Neural cell (in vitro differentiated cells): Measurements from ENCODE around the gene ADAMTS16. TPM values are rescaled to one million over a fixed set of nuclear protein-coding genes. Genes with fewer than 3 reads are reported as not detected.

ENCODE experiments used
- H2AFZ ChIP-seq: fragments of 200-600, 300-800 bp; sonication (generic), shearing (Covaris generic); 2 replicates; pipeline ENCODE4 v1.6.0; 2014; ENCODE audit warnings: low read depth, mild to moderate bottlenecking, antibody characterized with exemption, low read length, moderate library complexity
- H3F3A ChIP-seq: fragments of 200-600 bp; shearing (Covaris generic); 2 replicates; pipeline ENCODE4 v1.6.1; 2016; ENCODE audit warnings: mild to moderate bottlenecking, moderate library complexity, mixed read lengths, antibody characterized with exemption, low read length; ENCODE audit not compliant: insufficient read depth, poor library complexity, severe bottlenecking
- H3K27ac ChIP-seq: fragments of 200-600, 300-800 bp; sonication (generic), shearing (Covaris generic); 2 replicates; pipeline ENCODE4 v1.5.1; 2014; ENCODE audit warnings: mild to moderate bottlenecking, low read length, moderate library complexity
- H3K27me3 ChIP-seq: fragments of 300-800, 200-600 bp; sonication (generic), shearing (Covaris generic); 2 replicates; pipeline ENCODE4 v1.6.0; 2014; ENCODE audit warnings: mild to moderate bottlenecking, low read depth, low read length, moderate library complexity; ENCODE audit not compliant: insufficient read depth
- H3K36me3 ChIP-seq: fragments of 300-800, 200-600 bp; sonication (generic), shearing (Covaris generic); 2 replicates; pipeline ENCODE4 v1.5.1; 2014; ENCODE audit warnings: mild to moderate bottlenecking, antibody characterized with exemption, low read length, moderate library complexity; ENCODE audit not compliant: insufficient read depth
- H3K4me2 ChIP-seq: fragments of 300-800, 200-600 bp; sonication (generic), shearing (Covaris generic); 2 replicates; pipeline ENCODE4 v1.6.0; 2014; ENCODE audit warnings: mild to moderate bottlenecking, low read length
- H3K4me3 ChIP-seq: fragments of 300-800, 200-600 bp; sonication (generic), shearing (Covaris generic); 2 replicates; pipeline ENCODE4 v1.5.1; 2014; ENCODE audit warnings: mild to moderate bottlenecking, low read length, moderate library complexity
- H3K79me2 ChIP-seq: fragments of 200-600 bp; shearing (Covaris generic); replicated peaks from 2 replicates; pipeline ENCODE4 v1.6.0; 2014; ENCODE audit warnings: mild to moderate bottlenecking, low read length, moderate library complexity; ENCODE audit not compliant: insufficient read depth
- H3K9ac ChIP-seq: fragments of 300-800, 200-600 bp; sonication (generic), shearing (Covaris generic); 2 replicates; pipeline ENCODE4 v1.6.1; 2016; ENCODE audit warnings: mild to moderate bottlenecking, low read length, mixed read lengths
- H3K9me2 ChIP-seq: fragments of 200-600 bp; shearing (Covaris generic); 2 replicates; pipeline ENCODE4 v1.6.1; 2016; ENCODE audit warnings: mild to moderate bottlenecking, low read length, mixed read lengths; ENCODE audit not compliant: insufficient read depth
- H3K9me3 ChIP-seq: fragments of 200-600, 300-800 bp; sonication (generic), shearing (Covaris generic); 2 replicates; pipeline ENCODE4 v1.6.1; 2016; ENCODE audit warnings: mild to moderate bottlenecking, mixed run types, low read length, moderate library complexity, mixed read lengths
- H4K20me1 ChIP-seq: fragments of 200-600 bp; shearing (Covaris generic); 2 replicates; pipeline ENCODE4 v1.6.1; 2016; ENCODE audit warnings: mild to moderate bottlenecking, mixed run types; ENCODE audit not compliant: insufficient read depth
- EP300 ChIP-seq: fragments of 450-650 bp; conservative IDR thresholded peaks from 2 replicates; pipeline ENCODE4 v1.6.1; 2014; ENCODE audit warnings: antibody characterized with exemption, mild to moderate bottlenecking, moderate library complexity; ENCODE audit not compliant: poor library complexity, severe bottlenecking
- EZH2 ChIP-seq: fragments of 200-600, 300-800 bp; shearing (Covaris generic), sonication (generic); IDR thresholded peaks from 2 replicates; pipeline ENCODE4 v1.6.1; 2014; ENCODE audit warnings: antibody characterized with exemption, low read length, borderline replicate concordance, mild to moderate bottlenecking; ENCODE audit not compliant: insufficient read depth, poor library complexity, severe bottlenecking
- MXI1 ChIP-seq: fragments of 450-650 bp; conservative IDR thresholded peaks from 2 replicates; pipeline ENCODE4 v1.6.1; 2014; ENCODE audit warnings: antibody characterized with exemption, mild to moderate bottlenecking; ENCODE audit not compliant: poor library complexity, severe bottlenecking
- POLR2AphosphoS5 ChIP-seq: IDR thresholded peaks from 2 replicates; pipeline ENCODE4 v1.6.1; 2012
- RAD21 ChIP-seq: fragments of 450-650 bp; conservative IDR thresholded peaks from 2 replicates; pipeline ENCODE4 v1.6.1; 2014; ENCODE audit warnings: antibody characterized with exemption, mild to moderate bottlenecking, moderate library complexity
- SMC3 ChIP-seq: fragments of 450-650 bp; conservative IDR thresholded peaks from 2 replicates; pipeline ENCODE4 v1.6.1; 2014; ENCODE audit warnings: antibody characterized with exemption, mild to moderate bottlenecking, moderate library complexity; ENCODE audit not compliant: poor library complexity
- TAF1 ChIP-seq: IDR thresholded peaks from 2 replicates; pipeline ENCODE4 v1.6.1; 2012; ENCODE audit warnings: low read depth
- polyA plus RNA-seq: library from polyadenylated mRNA; depleted of rRNA; stranded (reverse); fragments of >200 nt; gene quantifications from 2 replicates; pipeline ENCODE4 v1.2.3, GENCODE V29; 2014
- TF ChIP-seq, protein P1 (sequence below): fragments of 450-650 bp; IDR thresholded peaks from 2 replicates; pipeline ENCODE4 v1.5.1; 2014; ENCODE audit warnings: antibody characterized with exemption, mild to moderate bottlenecking, moderate library complexity; ENCODE audit not compliant: poor library complexity, severe bottlenecking
- TF ChIP-seq, protein P2 (sequence below): IDR thresholded peaks from 2 replicates; pipeline ENCODE4 v1.6.1; 2012; ENCODE audit warnings: borderline replicate concordance

ADAMTS16 gene
- polyA plus RNA-seq, 1 donor from 2014 or later = 1.3 TPM

DNA sequence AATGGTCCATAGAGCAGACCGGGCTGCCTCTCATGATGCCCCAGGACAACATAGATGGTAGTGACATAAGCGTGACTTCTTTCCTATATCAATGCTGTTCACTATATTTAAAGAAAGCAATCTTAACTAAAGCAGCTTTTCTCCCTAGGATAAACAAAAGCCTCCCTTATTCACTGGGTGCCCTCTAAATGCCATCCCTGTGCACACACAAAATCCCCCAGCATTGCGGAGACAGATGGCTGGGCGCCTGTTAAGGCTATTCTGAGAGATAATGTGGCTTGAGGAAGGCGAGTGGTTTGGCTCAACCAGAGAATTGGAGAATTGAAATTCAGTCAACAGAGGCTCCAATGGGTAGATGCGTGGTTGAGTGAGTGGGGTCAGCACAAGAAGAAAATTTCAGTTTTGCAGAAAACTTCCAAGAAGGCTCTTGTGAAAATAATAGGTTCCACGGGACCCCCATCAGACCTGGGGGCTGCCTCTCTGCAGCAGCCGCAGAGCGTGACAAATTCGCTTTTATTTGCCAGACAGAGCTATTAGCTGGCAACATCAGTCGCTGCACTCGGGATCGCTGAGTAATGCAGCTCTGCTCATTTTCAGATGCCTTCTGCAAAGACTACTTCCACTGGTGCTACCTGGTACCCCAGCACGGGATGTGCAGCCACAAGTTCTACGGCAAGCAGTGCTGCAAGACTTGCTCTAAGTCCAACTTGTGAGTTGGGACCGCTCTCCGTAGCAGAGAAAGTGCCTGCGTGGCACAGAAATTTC lies 178.5 kb downstream of the ADAMTS16 start:
- H3F3A ChIP-seq = no peaks in the 10 kb centered on the region
- no peaks in the 10 kb centered on the region for H3K9me2 ChIP-seq
- no peak overlapping the region for H3K4me2 ChIP-seq
- TF ChIP-seq EP300 = no peak
- no peak for TF ChIP-seq RAD21
- TF ChIP-seq, protein P1, sequence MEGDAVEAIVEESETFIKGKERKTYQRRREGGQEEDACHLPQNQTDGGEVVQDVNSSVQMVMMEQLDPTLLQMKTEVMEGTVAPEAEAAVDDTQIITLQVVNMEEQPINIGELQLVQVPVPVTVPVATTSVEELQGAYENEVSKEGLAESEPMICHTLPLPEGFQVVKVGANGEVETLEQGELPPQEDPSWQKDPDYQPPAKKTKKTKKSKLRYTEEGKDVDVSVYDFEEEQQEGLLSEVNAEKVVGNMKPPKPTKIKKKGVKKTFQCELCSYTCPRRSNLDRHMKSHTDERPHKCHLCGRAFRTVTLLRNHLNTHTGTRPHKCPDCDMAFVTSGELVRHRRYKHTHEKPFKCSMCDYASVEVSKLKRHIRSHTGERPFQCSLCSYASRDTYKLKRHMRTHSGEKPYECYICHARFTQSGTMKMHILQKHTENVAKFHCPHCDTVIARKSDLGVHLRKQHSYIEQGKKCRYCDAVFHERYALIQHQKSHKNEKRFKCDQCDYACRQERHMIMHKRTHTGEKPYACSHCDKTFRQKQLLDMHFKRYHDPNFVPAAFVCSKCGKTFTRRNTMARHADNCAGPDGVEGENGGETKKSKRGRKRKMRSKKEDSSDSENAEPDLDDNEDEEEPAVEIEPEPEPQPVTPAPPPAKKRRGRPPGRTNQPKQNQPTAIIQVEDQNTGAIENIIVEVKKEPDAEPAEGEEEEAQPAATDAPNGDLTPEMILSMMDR = no peak
- TF ChIP-seq EZH2 = no peak
- no peak for TF ChIP-seq POLR2AphosphoS5
- no peak for TF ChIP-seq SMC3
- TF ChIP-seq TAF1 = no peak
- no peak for TF ChIP-seq MXI1
- H3K9me3 ChIP-seq = no peaks in the 10 kb centered on the region
- no peak overlapping the region for H3K9ac ChIP-seq
- H3K27me3 ChIP-seq = no peaks in the 10 kb centered on the region
- no peak overlapping the region for H3K4me3 ChIP-seq
- H3K36me3 ChIP-seq = no peaks in the 10 kb centered on the region
- H4K20me1 ChIP-seq = no peaks in the 10 kb centered on the region
- no peak overlapping the region for H2AFZ ChIP-seq
- no peaks in the 10 kb centered on the region for H3K79me2 ChIP-seq
- no peak overlapping the region for H3K27ac ChIP-seq

DNA sequence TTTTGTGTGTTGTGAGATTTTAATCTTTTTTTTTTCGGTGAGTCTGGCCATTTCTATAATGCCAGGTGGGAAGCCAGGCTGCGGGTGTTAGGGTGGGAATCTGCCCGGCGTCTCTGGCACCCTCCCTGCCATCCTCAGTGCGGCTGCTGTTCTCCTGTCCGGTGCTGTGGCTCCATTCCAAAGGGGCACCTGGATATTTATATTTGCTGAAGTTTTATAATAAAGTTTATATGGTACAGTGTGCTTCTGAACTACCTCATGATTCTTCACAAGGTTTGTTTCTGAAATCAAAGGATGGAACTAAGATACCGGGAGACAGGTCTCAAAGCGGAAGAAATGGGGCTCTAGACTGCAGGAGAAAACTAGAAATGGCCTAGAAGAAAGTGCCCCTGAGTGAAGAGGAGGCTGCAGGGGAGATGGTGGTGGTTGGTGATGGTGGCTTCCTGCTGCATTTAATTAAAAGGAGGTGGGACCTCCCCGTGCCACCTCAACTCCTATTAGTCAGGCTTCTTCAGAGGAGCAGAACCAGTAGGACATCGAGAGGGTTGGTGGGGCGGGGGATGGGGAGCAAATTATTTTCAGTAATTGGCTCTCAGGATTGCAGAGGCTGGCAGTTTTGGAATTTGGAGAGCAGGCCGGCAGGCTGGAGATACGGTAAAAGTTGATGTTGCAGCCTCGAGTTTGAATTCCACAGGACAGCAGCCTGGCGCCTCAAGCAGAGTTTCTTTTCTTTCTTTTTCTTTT lies 180.1 kb downstream of the ADAMTS16 start:
- no peak overlapping the region for H3K9ac ChIP-seq
- no peak overlapping the region for H3K4me2 ChIP-seq
- TF ChIP-seq SMC3 (no peak), RAD21 (no peak), POLR2AphosphoS5 (no peak), TAF1 (no peak), EZH2 (no peak), EP300 (no peak), MXI1 (no peak)
- TF ChIP-seq, protein P2, sequence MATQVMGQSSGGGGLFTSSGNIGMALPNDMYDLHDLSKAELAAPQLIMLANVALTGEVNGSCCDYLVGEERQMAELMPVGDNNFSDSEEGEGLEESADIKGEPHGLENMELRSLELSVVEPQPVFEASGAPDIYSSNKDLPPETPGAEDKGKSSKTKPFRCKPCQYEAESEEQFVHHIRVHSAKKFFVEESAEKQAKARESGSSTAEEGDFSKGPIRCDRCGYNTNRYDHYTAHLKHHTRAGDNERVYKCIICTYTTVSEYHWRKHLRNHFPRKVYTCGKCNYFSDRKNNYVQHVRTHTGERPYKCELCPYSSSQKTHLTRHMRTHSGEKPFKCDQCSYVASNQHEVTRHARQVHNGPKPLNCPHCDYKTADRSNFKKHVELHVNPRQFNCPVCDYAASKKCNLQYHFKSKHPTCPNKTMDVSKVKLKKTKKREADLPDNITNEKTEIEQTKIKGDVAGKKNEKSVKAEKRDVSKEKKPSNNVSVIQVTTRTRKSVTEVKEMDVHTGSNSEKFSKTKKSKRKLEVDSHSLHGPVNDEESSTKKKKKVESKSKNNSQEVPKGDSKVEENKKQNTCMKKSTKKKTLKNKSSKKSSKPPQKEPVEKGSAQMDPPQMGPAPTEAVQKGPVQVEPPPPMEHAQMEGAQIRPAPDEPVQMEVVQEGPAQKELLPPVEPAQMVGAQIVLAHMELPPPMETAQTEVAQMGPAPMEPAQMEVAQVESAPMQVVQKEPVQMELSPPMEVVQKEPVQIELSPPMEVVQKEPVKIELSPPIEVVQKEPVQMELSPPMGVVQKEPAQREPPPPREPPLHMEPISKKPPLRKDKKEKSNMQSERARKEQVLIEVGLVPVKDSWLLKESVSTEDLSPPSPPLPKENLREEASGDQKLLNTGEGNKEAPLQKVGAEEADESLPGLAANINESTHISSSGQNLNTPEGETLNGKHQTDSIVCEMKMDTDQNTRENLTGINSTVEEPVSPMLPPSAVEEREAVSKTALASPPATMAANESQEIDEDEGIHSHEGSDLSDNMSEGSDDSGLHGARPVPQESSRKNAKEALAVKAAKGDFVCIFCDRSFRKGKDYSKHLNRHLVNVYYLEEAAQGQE = no peak
- TF ChIP-seq, protein P1 = no peak
- no peaks in the 10 kb centered on the region for H3K27me3 ChIP-seq
- no peaks in the 10 kb centered on the region for H4K20me1 ChIP-seq
- H3K4me3 ChIP-seq = no peak overlapping the region
- no peaks in the 10 kb centered on the region for H3K36me3 ChIP-seq
- no peak overlapping the region for H3K27ac ChIP-seq
- no peaks in the 10 kb centered on the region for H3K79me2 ChIP-seq
- no peaks in the 10 kb centered on the region for H3F3A ChIP-seq
- no peak overlapping the region for H2AFZ ChIP-seq
- H3K9me3 ChIP-seq = no peaks in the 10 kb centered on the region
- no peaks in the 10 kb centered on the region for H3K9me2 ChIP-seq
